ENCODE data around the gene BIRC3. TPM values are rescaled to one million over a fixed set of nuclear protein-coding genes. Genes with fewer than 3 reads are reported as not detected.

The BIRC3 gene
- polyA plus RNA-seq, 1 donor from 2014 or later, result not detected

- no peak overlapping the region for H3K27ac ChIP-seq (ENCODE audit: low read length)
- H2AFZ ChIP-seq (ENCODE audit: low read depth, low read length), result no peak overlapping the region
- no peak overlapping the region for H3K4me3 ChIP-seq (ENCODE audit: low read length)
- H3K9me3 ChIP-seq (ENCODE audit: low read length), result no peaks in the 10 kb centered on the region
- no peak overlapping the region for H3K9ac ChIP-seq (ENCODE audit: low read length)
- no peaks in the 10 kb centered on the region for H3K27me3 ChIP-seq (ENCODE audit: insufficient read depth, low read depth, low read length)
- no peak for TF ChIP-seq REST (IDR thresholded peaks at IDR 0.05; ENCODE audit: borderline replicate concordance)
- no peak for TF ChIP-seq EZH2 (IDR thresholded peaks at IDR 0.05; ENCODE audit: borderline replicate concordance, insufficient read depth, low read length, poor library complexity, severe bottlenecking)
- no peak for TF ChIP-seq MXI1 (conservative IDR thresholded peaks at IDR 0.05; ENCODE audit: poor library complexity, severe bottlenecking)
- TF ChIP-seq POLR2AphosphoS5 (IDR thresholded peaks at IDR 0.05), result no peak
- TF ChIP-seq RAD21 (conservative IDR thresholded peaks at IDR 0.05), result no peak
- no peaks in the 10 kb centered on the region for H3K9me2 ChIP-seq (ENCODE audit: insufficient read depth, low read length)
- H3F3A ChIP-seq (ENCODE audit: insufficient read depth, low read length, poor library complexity, severe bottlenecking), result no peaks in the 10 kb centered on the region
- H3K36me3 ChIP-seq (ENCODE audit: insufficient read depth, low read length), result peaks cover 11% of the 10 kb centered on the region
- H3K4me2 ChIP-seq (ENCODE audit: low read length), result no peak overlapping the region
- no peaks in the 10 kb centered on the region for H4K20me1 ChIP-seq (ENCODE audit: insufficient read depth)
- no peaks in the 10 kb centered on the region for H3K79me2 ChIP-seq (replicated peaks; ENCODE audit: insufficient read depth, low read length)
Observed at GRCh38 chr11:102383839-102384238, 66.6 kb downstream of the BIRC3 start.

- H3K36me3 ChIP-seq (ENCODE audit: insufficient read depth, low read length), result peaks cover 16% of the 10 kb centered on the region
- H2AFZ ChIP-seq (ENCODE audit: low read depth, low read length), result no peak overlapping the region
- H3K27ac ChIP-seq (ENCODE audit: low read length), result no peak overlapping the region
- H3K27me3 ChIP-seq (ENCODE audit: insufficient read depth, low read depth, low read length), result no peaks in the 10 kb centered on the region
- H3K9me2 ChIP-seq (ENCODE audit: insufficient read depth, low read length), result no peaks in the 10 kb centered on the region
- H3K4me2 ChIP-seq (ENCODE audit: low read length), result no peak overlapping the region
- no peaks in the 10 kb centered on the region for H4K20me1 ChIP-seq (ENCODE audit: insufficient read depth)
- H3K4me3 ChIP-seq (ENCODE audit: low read length), result no peak overlapping the region
- H3K9me3 ChIP-seq (ENCODE audit: low read length), result no peaks in the 10 kb centered on the region
- no peak overlapping the region for H3K9ac ChIP-seq (ENCODE audit: low read length)
- no peaks in the 10 kb centered on the region for H3K79me2 ChIP-seq (replicated peaks; ENCODE audit: insufficient read depth, low read length)
- TF ChIP-seq RAD21 (conservative IDR thresholded peaks at IDR 0.05) (no peak), EZH2 (IDR thresholded peaks at IDR 0.05; ENCODE audit: borderline replicate concordance, insufficient read depth, low read length, poor library complexity, severe bottlenecking) (no peak), TAF1 (IDR thresholded peaks at IDR 0.05; ENCODE audit: low read depth) (no peak), EP300 (conservative IDR thresholded peaks at IDR 0.05; ENCODE audit: poor library complexity, severe bottlenecking) (no peak), REST (IDR thresholded peaks at IDR 0.05; ENCODE audit: borderline replicate concordance) (no peak), POLR2AphosphoS5 (IDR thresholded peaks at IDR 0.05) (no peak), MXI1 (conservative IDR thresholded peaks at IDR 0.05; ENCODE audit: poor library complexity, severe bottlenecking) (no peak), SMC3 (conservative IDR thresholded peaks at IDR 0.05; ENCODE audit: poor library complexity) (no peak), CTCF (IDR thresholded peaks at IDR 0.05; ENCODE audit: poor library complexity, severe bottlenecking) (no peak)
- H3F3A ChIP-seq (ENCODE audit: insufficient read depth, low read length, poor library complexity, severe bottlenecking), result no peaks in the 10 kb centered on the region
Observed at GRCh38 chr11:102384419-102385079, 67.3 kb downstream of the BIRC3 start.

Data from neural cell (in vitro differentiated cells).